Subcutaneous adipose tissue (tissue), 4 donors: ENCODE data around the gene DYNLRB1. TPM values are rescaled to one million over a fixed set of nuclear protein-coding genes. Genes with fewer than 3 reads are reported as not detected.

Source experiments
- total RNA-seq, 4 donors: library from RNA; depleted of rRNA; stranded (reverse); fragments of >200 nt; gene quantifications; one replicate each; pipeline ENCODE4 v1.1.0, GENCODE V29; 2016
- TF ChIP-seq, protein P1 (sequence below): fragments of 450-650 bp; IDR thresholded peaks from one replicate; pipeline ENCODE4 v1.5.1; 2016; ENCODE audit warnings: low read depth, mild to moderate bottlenecking, control low read depth, antibody characterized with exemption, moderate library complexity

The DYNLRB1 gene
- total RNA-seq, 4 donors from 2014 or later = 111 to 206 (median 122) TPM

DNA sequence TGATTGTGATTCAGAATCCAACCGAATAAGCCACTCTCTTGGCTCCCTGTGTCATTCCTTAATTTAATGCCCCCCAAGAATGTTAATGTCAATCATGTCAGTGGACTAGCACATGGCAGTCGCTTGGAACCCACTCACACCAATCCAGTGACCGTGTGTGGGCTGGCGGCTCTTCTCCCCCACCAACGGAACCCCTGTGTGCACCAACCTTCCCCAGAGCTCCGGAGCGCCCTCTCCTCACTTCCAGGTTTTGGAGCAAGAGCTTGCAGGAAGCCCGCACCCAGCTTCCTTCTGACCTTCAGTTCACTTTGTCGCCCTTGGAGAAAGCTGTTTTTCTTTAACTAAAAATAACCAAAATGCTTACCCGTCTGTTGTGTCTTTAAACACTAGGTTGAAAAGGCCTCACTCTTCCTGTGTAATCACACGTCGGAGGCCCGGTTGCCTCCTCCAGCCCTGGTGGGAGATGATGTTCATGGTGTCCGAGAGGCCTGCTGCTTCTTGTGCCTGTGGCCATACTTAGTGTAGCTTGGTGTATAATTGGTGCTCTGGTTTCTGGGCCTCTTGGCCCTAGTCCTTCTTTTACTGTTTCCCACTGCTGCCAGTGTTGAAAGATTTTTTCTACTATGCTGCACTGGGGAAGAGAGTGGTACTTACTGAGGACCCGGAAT is 24.5 kb downstream of the DYNLRB1 start:
- TF ChIP-seq, protein P1, sequence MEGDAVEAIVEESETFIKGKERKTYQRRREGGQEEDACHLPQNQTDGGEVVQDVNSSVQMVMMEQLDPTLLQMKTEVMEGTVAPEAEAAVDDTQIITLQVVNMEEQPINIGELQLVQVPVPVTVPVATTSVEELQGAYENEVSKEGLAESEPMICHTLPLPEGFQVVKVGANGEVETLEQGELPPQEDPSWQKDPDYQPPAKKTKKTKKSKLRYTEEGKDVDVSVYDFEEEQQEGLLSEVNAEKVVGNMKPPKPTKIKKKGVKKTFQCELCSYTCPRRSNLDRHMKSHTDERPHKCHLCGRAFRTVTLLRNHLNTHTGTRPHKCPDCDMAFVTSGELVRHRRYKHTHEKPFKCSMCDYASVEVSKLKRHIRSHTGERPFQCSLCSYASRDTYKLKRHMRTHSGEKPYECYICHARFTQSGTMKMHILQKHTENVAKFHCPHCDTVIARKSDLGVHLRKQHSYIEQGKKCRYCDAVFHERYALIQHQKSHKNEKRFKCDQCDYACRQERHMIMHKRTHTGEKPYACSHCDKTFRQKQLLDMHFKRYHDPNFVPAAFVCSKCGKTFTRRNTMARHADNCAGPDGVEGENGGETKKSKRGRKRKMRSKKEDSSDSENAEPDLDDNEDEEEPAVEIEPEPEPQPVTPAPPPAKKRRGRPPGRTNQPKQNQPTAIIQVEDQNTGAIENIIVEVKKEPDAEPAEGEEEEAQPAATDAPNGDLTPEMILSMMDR = no peak

DNA sequence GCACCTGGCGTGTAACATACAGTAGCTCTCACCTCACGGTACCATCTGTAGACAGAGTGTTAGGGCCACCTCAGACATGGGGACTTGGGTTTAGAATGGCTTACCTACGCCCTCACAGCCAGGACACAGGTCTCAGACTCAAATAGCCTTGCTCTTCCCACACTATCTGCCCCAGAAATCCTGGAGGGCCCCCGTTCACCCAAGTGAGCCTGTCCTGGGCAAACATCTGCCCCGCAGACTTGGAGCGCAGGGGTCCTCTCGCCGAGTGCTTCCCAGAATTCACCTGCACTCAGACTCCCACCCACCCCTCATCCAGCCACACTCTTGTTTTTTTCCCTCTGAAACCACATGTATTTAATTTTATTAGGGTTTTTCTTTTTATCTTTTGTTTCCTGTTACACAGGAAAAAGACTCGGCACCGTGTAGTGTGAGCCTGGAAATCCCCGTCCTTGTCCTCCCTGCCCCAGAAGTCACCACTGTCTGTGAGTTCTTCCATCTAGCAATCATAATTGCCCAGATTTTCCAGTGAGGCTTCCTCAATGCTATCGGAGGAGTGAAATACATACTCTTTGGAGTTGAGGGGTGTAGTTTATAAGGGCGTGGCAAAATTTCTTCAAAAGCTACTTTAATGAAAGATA is 25.2 kb downstream of the DYNLRB1 start:
- TF ChIP-seq, protein P1 = no peak

DNA sequence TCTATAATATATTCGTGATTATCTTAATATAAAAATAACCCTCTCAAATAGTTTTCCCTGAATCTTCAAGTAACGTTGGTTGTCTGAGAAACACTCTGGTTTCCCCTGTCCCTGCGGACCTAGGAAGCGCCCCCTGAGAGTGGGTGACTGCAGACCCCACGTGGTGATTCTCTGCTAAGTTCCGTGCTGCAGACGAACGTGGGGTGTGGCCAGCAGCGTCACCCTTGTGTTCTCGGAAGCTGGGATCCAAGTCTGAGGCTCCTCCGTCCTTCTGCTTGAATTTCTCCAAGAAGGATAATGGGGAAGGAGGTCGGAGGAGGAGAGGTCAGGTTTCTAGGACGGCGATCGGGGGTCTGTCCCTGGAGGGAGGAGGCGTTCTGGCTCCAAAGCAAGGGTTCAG is 25.7 kb downstream of the DYNLRB1 start:
- TF ChIP-seq, protein P1 = no peak

DNA sequence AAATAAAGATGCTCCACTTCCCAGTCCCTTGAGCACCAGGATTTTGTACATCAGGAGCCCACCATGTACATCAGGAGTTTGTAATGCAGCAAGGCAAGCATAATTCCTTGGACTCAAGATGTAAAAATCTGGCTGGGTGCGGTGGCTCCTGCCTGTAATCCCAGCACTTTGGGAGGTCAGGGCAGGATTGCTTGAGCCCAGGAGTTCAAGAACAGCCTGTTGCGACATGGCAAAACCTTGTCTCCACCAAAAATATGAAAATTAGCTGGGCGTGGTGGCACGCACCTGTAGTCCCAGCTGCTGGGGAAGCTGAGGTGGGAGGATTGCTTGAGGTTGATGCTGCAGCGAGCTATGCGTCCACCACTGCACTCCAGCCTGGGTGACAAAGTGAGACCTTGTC is 26.2 kb downstream of the DYNLRB1 start:
- TF ChIP-seq, protein P1 = no peak

DNA sequence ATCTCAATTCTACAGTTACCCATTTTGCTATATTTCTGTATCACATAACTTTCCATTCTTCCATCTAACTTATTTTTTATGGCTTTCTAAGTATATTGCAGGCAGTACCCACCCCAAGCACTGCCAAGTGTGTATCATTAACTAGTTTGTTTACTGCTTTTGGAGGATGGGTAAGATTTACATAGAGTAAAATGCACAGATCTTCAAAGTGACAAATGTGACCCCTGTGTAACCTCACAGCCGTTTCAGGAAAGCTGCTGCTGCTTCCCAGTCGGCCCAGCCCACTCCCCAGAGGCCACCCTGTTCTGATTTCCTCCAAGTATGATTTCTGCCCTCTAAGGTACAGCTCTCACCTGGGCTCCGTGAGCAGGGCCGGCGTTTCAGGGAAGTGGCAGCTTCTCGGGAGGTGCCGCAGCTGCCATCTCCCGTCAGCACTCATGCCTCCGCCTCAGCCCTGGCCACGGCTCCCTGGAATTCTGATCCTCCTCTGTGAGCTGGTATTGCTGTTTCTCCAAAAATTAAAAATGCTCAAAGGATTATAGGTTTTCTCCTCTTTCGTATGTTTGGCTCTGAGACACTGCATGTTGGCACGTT is 27.3 kb downstream of the DYNLRB1 start:
- TF ChIP-seq, protein P1 = no peak

DNA sequence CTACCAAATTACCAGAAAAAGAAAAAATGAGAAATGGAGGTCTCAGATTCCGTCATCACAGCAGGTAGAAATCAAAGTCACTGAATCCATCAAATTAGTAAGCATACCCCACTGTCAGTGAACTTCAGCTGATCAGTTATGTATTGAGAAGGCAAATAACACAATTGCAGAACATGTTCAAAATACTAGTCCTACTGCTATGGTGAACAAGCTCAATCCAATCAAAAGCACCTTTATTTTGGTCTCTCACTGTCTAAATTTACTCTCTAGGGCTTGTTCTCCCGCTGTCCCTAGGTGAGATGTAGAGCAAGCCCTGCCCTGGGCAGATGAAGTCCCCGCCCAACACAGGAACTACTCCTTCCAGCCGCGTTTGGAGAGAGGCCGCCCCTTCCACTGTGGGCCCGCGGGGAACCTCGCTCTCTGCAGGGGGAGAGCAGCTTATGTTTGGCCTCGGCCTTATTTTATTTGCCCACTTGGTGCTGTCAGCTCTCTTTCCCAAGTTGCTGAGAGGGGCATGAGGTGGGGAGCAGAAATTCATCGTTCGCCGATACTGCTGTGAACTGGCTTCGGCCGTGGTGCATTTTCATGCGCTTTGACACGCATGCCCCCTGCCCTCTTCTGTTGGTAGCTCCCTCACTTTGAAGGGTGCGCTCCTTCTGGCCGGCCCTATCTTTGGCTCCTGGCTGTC is 28.0 kb downstream of the DYNLRB1 start:
- TF ChIP-seq, protein P1 = no peak

DNA sequence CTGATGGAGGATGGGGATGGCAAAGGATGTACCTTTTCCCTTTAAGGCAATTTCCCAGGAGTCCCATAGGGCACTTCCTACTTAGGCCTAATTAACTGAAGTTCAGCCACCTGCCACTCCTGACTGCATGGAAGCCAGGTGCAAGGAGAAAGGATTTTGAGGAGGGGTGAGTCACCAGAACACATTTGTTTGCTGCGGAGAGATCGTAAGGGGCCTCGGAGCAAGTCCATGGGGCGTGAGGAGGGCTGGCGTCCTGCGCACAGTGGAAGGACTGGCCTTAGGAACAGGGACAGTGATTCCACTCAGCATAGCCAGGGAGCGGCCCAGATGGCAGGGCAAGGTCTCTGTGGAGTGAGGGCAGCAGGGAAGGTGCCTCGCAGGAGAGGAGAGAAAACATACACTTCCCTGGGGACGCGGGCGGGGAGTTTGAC is 30.5 kb downstream of the DYNLRB1 start:
- TF ChIP-seq, protein P1 = no peak
